Skin epidermis (tissue), 12 donors: Measurements from ENCODE around the gene PTGES3L.

Source experiments
- H3K27ac ChIP-seq, 21 experiments: fragments of 200-600 bp; sonication (generic) in 11 of 21; one replicate each; pipeline ENCODE4 v1.5.0; 2020; ENCODE audit warnings: mild to moderate bottlenecking in 3 of 21, inconsistent platforms in 2 of 21, moderate library complexity in 2 of 21
- H3K4me3 ChIP-seq, 7 experiments: fragments of 200-600 bp; sonication (generic) in 2 of 7; one replicate each; pipeline ENCODE4 v1.5.0; 2020; ENCODE audit warnings: inconsistent platforms in 2 of 7, mild to moderate bottlenecking in 2 of 7, moderate library complexity in 1 of 7

Gene PTGES3L

GRCh38 chr17:42979511-42980273, at the start of gene PTGES3L:
PTGES3L (minus strand) TSS chr17:42980080; CDS start chr17:42980053, 27 bp downstream.
- peak within 1 kb of the TSS; percentile 5 to 90 (median 83) for H3K27ac ChIP-seq

GRCh38 chr17:43028221-43028861, 48.5 kb upstream of the PTGES3L start:
- H3K4me3 ChIP-seq = no peak overlapping the region
- H3K27ac ChIP-seq = no peak overlapping the region

More at GRCh38 chr17:42979511-42980273, at the start of gene PTGES3L:
- peak within 1 kb of the TSS; percentile 45 to 99 (median 84) for H3K4me3 ChIP-seq

GRCh38 chr17:43027091-43028032, 47.5 kb upstream of the PTGES3L start:
- Histone ChIP-seq H3K4me3 (no peak overlapping the region), H3K27ac (no peak overlapping the region)

- no peak overlapping the region for H3K4me3 ChIP-seq
- H3K27ac ChIP-seq = no peak overlapping the region
These were observed 46.7 kb upstream of the PTGES3L start for GRCh38 chr17:43026595-43026994.

- peak overlapping the region in 2 of 7 experiments; percentile 50 for H3K4me3 ChIP-seq
- H3K27ac ChIP-seq = peak overlapping the region in 1 of 21 experiments; percentile 3
These were observed 46.1 kb upstream of the PTGES3L start for GRCh38 chr17:43025766-43026537.

GRCh38 chr17:43025290-43025657, 45.4 kb upstream of the PTGES3L start:
- peak overlapping the region; percentile 37 to 54 (median 44) for H3K4me3 ChIP-seq
- H3K27ac ChIP-seq = peak overlapping the region in 2 of 21 experiments; percentile 3 to 34

GRCh38 chr17:43024407-43025289, 44.8 kb upstream of the PTGES3L start, which contains the start of gene RND2:
RND2 (plus strand) TSS chr17:43025231; CDS start chr17:43025348, 117 bp downstream.
- Histone ChIP-seq H3K4me3 (peak within 1 kb of the TSS; percentile 37 to 54 (median 44)), H3K27ac (peak within 1 kb of the TSS in 17 of 21 experiments; percentile 1 to 83 (median 41))

GRCh38 chr17:43021741-43022512, 42.0 kb upstream of the PTGES3L start, which contains the start of gene VAT1:
VAT1 (minus strand) TSS chr17:43022385; CDS start chr17:43022322, 63 bp downstream.
- Histone ChIP-seq H3K4me3 (peak within 1 kb of the TSS; percentile 86 to 99 (median 96)), H3K27ac (peak within 1 kb of the TSS; percentile 37 to 90 (median 84))

- H3K4me3 ChIP-seq = peak overlapping the region; percentile 86 to 99 (median 96)
- H3K27ac ChIP-seq = peak overlapping the region; percentile 37 to 90 (median 84)
These were observed 41.2 kb upstream of the PTGES3L start for GRCh38 chr17:43020789-43021740.

- peak overlapping the region in 1 of 7 experiments; percentile 97 for H3K4me3 ChIP-seq
- peak overlapping the region in 15 of 21 experiments; percentile 17 to 88 (median 72) for H3K27ac ChIP-seq
These were observed 40.2 kb upstream of the PTGES3L start for GRCh38 chr17:43020030-43020621.

- Histone ChIP-seq H3K27ac (peak overlapping the region in 12 of 21 experiments; percentile 19 to 88 (median 68)), H3K4me3 (peak overlapping the region in 1 of 7 experiments; percentile 9)
These were observed 39.5 kb upstream of the PTGES3L start for GRCh38 chr17:43019418-43019817.

- peak overlapping the region in 5 of 21 experiments; percentile 20 to 88 (median 33) for H3K27ac ChIP-seq
- H3K4me3 ChIP-seq = no peak overlapping the region
These were observed 39.1 kb upstream of the PTGES3L start for GRCh38 chr17:43018932-43019331.

- H3K4me3 ChIP-seq = no peak overlapping the region
- H3K27ac ChIP-seq = peak overlapping the region in 6 of 21 experiments; percentile 20 to 88 (median 29)
These were observed 38.4 kb upstream of the PTGES3L start for GRCh38 chr17:43018008-43018853.

GRCh38 chr17:43016216-43016615, 36.3 kb upstream of the PTGES3L start:
- Histone ChIP-seq H3K27ac (peak overlapping the region in 5 of 21 experiments; percentile 28 to 70 (median 37)), H3K4me3 (no peak overlapping the region)
